ENCODE data around the gene EIF4G1. TPM values are rescaled to one million over a fixed set of nuclear protein-coding genes. Genes with fewer than 3 reads are reported as not detected.

The EIF4G1 gene
- total RNA-seq, 1 donor = 245 TPM

DNA sequence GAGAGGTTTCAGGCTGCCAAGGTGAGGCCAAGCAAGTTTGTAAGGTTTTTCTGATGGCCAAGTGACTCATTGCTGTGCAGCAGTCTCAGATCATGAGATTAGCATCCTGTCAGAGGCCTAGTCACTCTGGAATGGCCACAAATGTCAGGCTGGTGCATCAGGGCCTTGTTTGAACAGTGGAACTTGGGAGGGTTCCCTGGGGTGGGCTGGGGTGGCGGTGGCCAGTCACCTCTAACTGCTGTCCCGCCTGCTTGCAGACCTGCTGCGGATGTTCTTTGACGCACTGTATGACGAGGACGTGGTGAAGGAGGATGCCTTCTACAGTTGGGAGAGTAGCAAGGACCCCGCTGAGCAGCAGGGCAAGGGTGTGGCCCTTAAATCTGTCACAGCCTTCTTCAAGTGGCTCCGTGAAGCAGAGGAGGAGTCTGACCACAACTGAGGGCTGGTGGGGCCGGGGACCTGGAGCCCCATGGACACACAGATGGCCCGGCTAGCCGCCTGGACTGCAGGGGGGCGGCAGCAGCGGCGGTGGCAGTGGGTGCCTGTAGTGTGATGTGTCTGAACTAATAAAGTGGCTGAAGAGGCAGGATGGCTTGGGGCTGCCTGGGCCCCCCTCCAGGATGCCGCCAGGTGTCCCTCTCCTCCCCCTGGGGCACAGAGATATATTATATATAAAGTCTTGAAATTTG, 20.2 kb downstream of the EIF4G1 start:
- peaks cover 58% of the 10 kb centered on the region for H3K36me3 ChIP-seq (ENCODE audit: insufficient read depth, low read length)
- no peaks in the 10 kb centered on the region for H3K9me3 ChIP-seq (ENCODE audit: low read depth, low read length)
- H3K27me3 ChIP-seq (ENCODE audit: insufficient read depth, low read length) = no peaks in the 10 kb centered on the region
- H3K27ac ChIP-seq (ENCODE audit: low read depth, low read length) = peak overlapping the region; percentile 97
- H3K79me2 ChIP-seq (ENCODE audit: insufficient read depth, low read length) = peaks cover 68% of the 10 kb centered on the region
- no peak overlapping the region for H3K4me2 ChIP-seq (ENCODE audit: insufficient read depth, low read length)
- H3K4me1 ChIP-seq (ENCODE audit: insufficient read depth, low read length) = peaks cover 57% of the 10 kb centered on the region
- no peak overlapping the region for H2AFZ ChIP-seq (ENCODE audit: low read length)
- H4K20me1 ChIP-seq (ENCODE audit: insufficient read depth, low read length) = peaks cover 41% of the 10 kb centered on the region
- no peak for TF ChIP-seq CTCF (IDR thresholded peaks at IDR 0.05; ENCODE audit: extremely low read depth, low read depth, low read length)
- DNase-seq (ENCODE audit: insufficient read length, low spot score, missing footprints) = peak; percentile 90
- no peak overlapping the region for H3K4me3 ChIP-seq (ENCODE audit: insufficient read depth, low read length)

GRCh38 chr3:184335291-184335660, 20.9 kb downstream of the EIF4G1 start:
- Histone ChIP-seq H3K4me2 (ENCODE audit: insufficient read depth, low read length) (peak overlapping the region; percentile 94), H2AFZ (ENCODE audit: low read length) (no peak overlapping the region), H3K9me3 (ENCODE audit: low read depth, low read length) (no peaks in the 10 kb centered on the region), H3K36me3 (ENCODE audit: insufficient read depth, low read length) (peaks cover 51% of the 10 kb centered on the region), H3K4me3 (ENCODE audit: insufficient read depth, low read length) (peak overlapping the region; percentile 77), H3K4me1 (ENCODE audit: insufficient read depth, low read length) (peaks cover 57% of the 10 kb centered on the region), H4K20me1 (ENCODE audit: insufficient read depth, low read length) (peaks cover 41% of the 10 kb centered on the region), H3K79me2 (ENCODE audit: insufficient read depth, low read length) (peaks cover 67% of the 10 kb centered on the region), H3K27me3 (ENCODE audit: insufficient read depth, low read length) (no peaks in the 10 kb centered on the region), H3K27ac (ENCODE audit: low read depth, low read length) (peak overlapping the region; percentile 97)
- DNase-seq (ENCODE audit: insufficient read length, low spot score, missing footprints) = no peak
- TF ChIP-seq CTCF (IDR thresholded peaks at IDR 0.05; ENCODE audit: extremely low read depth, low read depth, low read length) = no peak

GRCh38 chr3:184335661-184336546, 21.5 kb downstream of the EIF4G1 start:
- H2AFZ ChIP-seq (ENCODE audit: low read length) = no peak overlapping the region
- TF ChIP-seq CTCF (IDR thresholded peaks at IDR 0.05; ENCODE audit: extremely low read depth, low read depth, low read length) = no peak
- peak overlapping the region; percentile 94 for H3K4me2 ChIP-seq (ENCODE audit: insufficient read depth, low read length)
- H3K79me2 ChIP-seq (ENCODE audit: insufficient read depth, low read length) = peaks cover 71% of the 10 kb centered on the region
- H4K20me1 ChIP-seq (ENCODE audit: insufficient read depth, low read length) = peaks cover 40% of the 10 kb centered on the region
- peak; percentile 97 for DNase-seq (ENCODE audit: insufficient read length, low spot score, missing footprints)
- peak overlapping the region; percentile 77 for H3K4me3 ChIP-seq (ENCODE audit: insufficient read depth, low read length)
- no peaks in the 10 kb centered on the region for H3K27me3 ChIP-seq (ENCODE audit: insufficient read depth, low read length)
- H3K4me1 ChIP-seq (ENCODE audit: insufficient read depth, low read length) = peaks cover 63% of the 10 kb centered on the region
- peak overlapping the region; percentile 97 for H3K27ac ChIP-seq (ENCODE audit: low read depth, low read length)
- H3K36me3 ChIP-seq (ENCODE audit: insufficient read depth, low read length) = peaks cover 47% of the 10 kb centered on the region
- H3K9me3 ChIP-seq (ENCODE audit: low read depth, low read length) = no peaks in the 10 kb centered on the region

Measured in osteoblast (primary cell).